ENCODE data around the gene RCAN2.

Gene RCAN2

DNA sequence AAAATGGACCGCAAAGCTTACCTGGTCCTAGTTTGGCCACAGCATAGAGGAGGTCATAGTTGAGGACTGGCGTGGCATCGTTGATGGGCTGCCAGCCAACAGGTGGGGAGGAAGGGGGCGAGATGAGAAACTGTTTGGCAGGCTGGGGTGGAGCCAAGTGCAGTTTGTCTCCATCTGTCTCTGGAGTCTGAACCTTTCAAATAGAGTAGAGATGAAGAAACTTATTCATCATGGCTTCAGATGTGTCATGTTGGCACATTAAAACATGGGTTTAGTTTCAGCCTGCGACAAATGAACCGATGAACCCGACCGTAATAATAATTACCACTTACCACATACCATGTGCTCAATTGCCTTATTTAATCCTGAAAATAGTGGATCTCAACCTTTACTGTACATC lies 244.5 kb downstream of the RCAN2 start:
- DNase-seq (ENCODE audit: low read depth in 1 of 2, low spot score in 1 of 2): no peak
- H3K4me3 ChIP-seq (replicated peaks; ENCODE audit: insufficient read depth, low read length): no peak overlapping the region

GRCh38 chr6:46246081-46246480 lies 245.2 kb downstream of the RCAN2 start:
- no peak overlapping the region for H3K4me3 ChIP-seq (replicated peaks; ENCODE audit: insufficient read depth, low read length)
- no peak overlapping the region for H3K27ac ChIP-seq (replicated peaks)
- H3K27me3 ChIP-seq (ENCODE audit: insufficient read depth, poor library complexity, severe bottlenecking): no peaks in the 10 kb centered on the region
- TF ChIP-seq CTCF (IDR thresholded peaks at IDR 0.05; ENCODE audit: insufficient read depth, low read length) (no peak), REST (IDR thresholded peaks at IDR 0.05; ENCODE audit: insufficient replicate concordance, low read depth) (no peak), POLR2AphosphoS5 (IDR thresholded peaks at IDR 0.05; ENCODE audit: low read depth) (no peak)
- DNase-seq (ENCODE audit: low read depth in 1 of 2, low spot score in 1 of 2): no peak

More for the DNA sequence above, 244.5 kb downstream of the RCAN2 start:
- no peak overlapping the region for H3K27ac ChIP-seq (replicated peaks)
- no peaks in the 10 kb centered on the region for H3K27me3 ChIP-seq (ENCODE audit: insufficient read depth, poor library complexity, severe bottlenecking)
- no peak for TF ChIP-seq POLR2AphosphoS5 (IDR thresholded peaks at IDR 0.05; ENCODE audit: low read depth)
- no peak for TF ChIP-seq CTCF (IDR thresholded peaks at IDR 0.05; ENCODE audit: insufficient read depth, low read length)
- TF ChIP-seq REST (IDR thresholded peaks at IDR 0.05; ENCODE audit: insufficient replicate concordance, low read depth): no peak
- TF ChIP-seq SPI1 (IDR thresholded peaks at IDR 0.05; ENCODE audit: borderline replicate concordance, low read depth): no peak
- TF ChIP-seq GABPA (IDR thresholded peaks at IDR 0.05; ENCODE audit: low read depth): no peak

GRCh38 chr6:46244670-46245069 lies 246.6 kb downstream of the RCAN2 start:
- Histone ChIP-seq H3K27me3 (ENCODE audit: insufficient read depth, poor library complexity, severe bottlenecking) (no peaks in the 10 kb centered on the region), H3K27ac (replicated peaks) (no peak overlapping the region), H3K4me3 (replicated peaks; ENCODE audit: insufficient read depth, low read length) (no peak overlapping the region)
- TF ChIP-seq SPI1 (IDR thresholded peaks at IDR 0.05; ENCODE audit: borderline replicate concordance, low read depth) (no peak), REST (IDR thresholded peaks at IDR 0.05; ENCODE audit: insufficient replicate concordance, low read depth) (no peak), GABPA (IDR thresholded peaks at IDR 0.05; ENCODE audit: low read depth) (no peak), POLR2AphosphoS5 (IDR thresholded peaks at IDR 0.05; ENCODE audit: low read depth) (no peak), CTCF (IDR thresholded peaks at IDR 0.05; ENCODE audit: insufficient read depth, low read length) (no peak)
- no peak for DNase-seq (ENCODE audit: low read depth in 1 of 2, low spot score in 1 of 2)

Data from HL-60 (cell line).